Measurements from ENCODE around the gene ARHGAP32.

- no peak for TF ChIP-seq CTCF (IDR thresholded peaks at IDR 0.05)
- TF ChIP-seq POLR2A (IDR thresholded peaks at IDR 0.05) = no peak
- no peak for TF ChIP-seq POLR2AphosphoS5 (IDR thresholded peaks at IDR 0.05)
- TF ChIP-seq EP300 (IDR thresholded peaks at IDR 0.05) = no peak
Observed at GRCh38 chr11:129013737-129014475, 178.2 kb downstream of the ARHGAP32 start.

Data from upper lobe of left lung (tissue), 4 donors.